ENCODE measurements around the gene GASK1A. TPM values are rescaled to one million over a fixed set of nuclear protein-coding genes. Genes with fewer than 3 reads are reported as not detected.
"Not testable (repeated sequence)": the region's sequence is repeated elsewhere in the genome, so short reads cannot be mapped to it uniquely, and the experiment has no call there.

The GASK1A gene
- total RNA-seq, 1 experiment from 2014 or later, result not detected

GRCh38 chr3:42970976-42971772, 7.9 kb upstream of the GASK1A start:
- H3K4me1 ChIP-seq (replicated peaks; ENCODE audit: insufficient read depth), result no peaks in the 10 kb centered on the region
- CTCF ChIA-PET, result no interaction called here
- H3K36me3 ChIP-seq (ENCODE audit: low read depth), result no peaks in the 10 kb centered on the region
- H3K79me2 ChIP-seq (ENCODE audit: low read depth), result no peaks in the 10 kb centered on the region
- no peaks in the 10 kb centered on the region for H3K9me2 ChIP-seq (ENCODE audit: insufficient read depth)
- POLR2A ChIA-PET (ENCODE audit: unreplicated experiment), result no interaction called here
- DNase-seq, result no peak
- no peak overlapping the region for H3K4me3 ChIP-seq
- no peaks in the 10 kb centered on the region for H4K20me1 ChIP-seq (ENCODE audit: insufficient read depth)
- H3K27ac ChIP-seq, result no peak overlapping the region
- H3K27me3 ChIP-seq (ENCODE audit: insufficient read depth, low read depth), result no peaks in the 10 kb centered on the region
- no TSS peak for BruUV-seq (replicated peaks)
- peaks cover 6% of the 10 kb centered on the region; the same call in 1 of the 2 replicates for H3K9me3 ChIP-seq (ENCODE audit: insufficient read depth, low read depth)
- no peaks in the 10 kb centered on the region for H3F3A ChIP-seq (ENCODE audit: insufficient read depth, low read depth)
- no peak overlapping the region for H3K4me2 ChIP-seq
- no peak overlapping the region for H2AFZ ChIP-seq
- intact Hi-C loops (cut with micrococcal nuclease; ENCODE audit: unreplicated experiment), result no loop called here
- TF ChIP-seq CTCF (conservative IDR thresholded peaks at IDR 0.05), result no peak
- no peak for TF ChIP-seq EZH2 (IDR thresholded peaks at IDR 0.05; ENCODE audit: low read depth)

- H3K79me2 ChIP-seq (ENCODE audit: low read depth); BruUV-seq (replicated peaks); DNase-seq; CTCF ChIA-PET; H2AFZ ChIP-seq; H3K4me3 ChIP-seq; H4K20me1 ChIP-seq (ENCODE audit: insufficient read depth); H3K27me3 ChIP-seq (ENCODE audit: insufficient read depth, low read depth); H3K36me3 ChIP-seq (ENCODE audit: low read depth); intact Hi-C loops (cut with micrococcal nuclease; ENCODE audit: unreplicated experiment); H3K27ac ChIP-seq; H3F3A ChIP-seq (ENCODE audit: insufficient read depth, low read depth); H3K9me2 ChIP-seq (ENCODE audit: insufficient read depth); H3K4me2 ChIP-seq; H3K4me1 ChIP-seq (replicated peaks; ENCODE audit: insufficient read depth); H3K9me3 ChIP-seq (ENCODE audit: insufficient read depth, low read depth); POLR2A ChIA-PET (ENCODE audit: unreplicated experiment): not testable (repeated sequence)
Observed at GRCh38 chr3:42974906-42975305, 4.2 kb upstream of the GASK1A start.

GRCh38 chr3:42975456-42975855, 3.7 kb upstream of the GASK1A start:
- H3K27me3 ChIP-seq (ENCODE audit: insufficient read depth, low read depth), result no peaks in the 10 kb centered on the region
- no peaks in the 10 kb centered on the region for H3F3A ChIP-seq (ENCODE audit: insufficient read depth, low read depth)
- TF ChIP-seq CTCF (conservative IDR thresholded peaks at IDR 0.05), result no peak
- no peak for TF ChIP-seq EZH2 (IDR thresholded peaks at IDR 0.05; ENCODE audit: low read depth)
- H3K9me2 ChIP-seq (ENCODE audit: insufficient read depth), result no peaks in the 10 kb centered on the region
- ChIA-PET CTCF (no interaction called here), POLR2A (ENCODE audit: unreplicated experiment) (no interaction called here)
- H2AFZ ChIP-seq, result no peak overlapping the region
- no peak overlapping the region for H3K27ac ChIP-seq
- no peaks in the 10 kb centered on the region for H4K20me1 ChIP-seq (ENCODE audit: insufficient read depth)
- peaks cover 6% of the 10 kb centered on the region; the same call in 1 of the 2 replicates for H3K9me3 ChIP-seq (ENCODE audit: insufficient read depth, low read depth)
- H3K79me2 ChIP-seq (ENCODE audit: low read depth), result no peaks in the 10 kb centered on the region
- BruUV-seq (replicated peaks), result no TSS peak
- H3K4me1 ChIP-seq (replicated peaks; ENCODE audit: insufficient read depth), result no peaks in the 10 kb centered on the region
- no peak overlapping the region for H3K4me2 ChIP-seq
- H3K36me3 ChIP-seq (ENCODE audit: low read depth), result no peaks in the 10 kb centered on the region
- no peak for DNase-seq
- intact Hi-C loops (cut with micrococcal nuclease; ENCODE audit: unreplicated experiment), result no loop called here
- H3K4me3 ChIP-seq, result no peak overlapping the region

- Histone ChIP-seq H2AFZ (no peak overlapping the region), H3K36me3 (ENCODE audit: low read depth) (no peaks in the 10 kb centered on the region), H3K9me3 (ENCODE audit: insufficient read depth, low read depth) (peaks cover 6% of the 10 kb centered on the region; the same call in 1 of the 2 replicates), H3K4me2 (no peak overlapping the region), H3K27ac (no peak overlapping the region), H3K9me2 (ENCODE audit: insufficient read depth) (no peaks in the 10 kb centered on the region), H3K79me2 (ENCODE audit: low read depth) (no peaks in the 10 kb centered on the region), H3K27me3 (ENCODE audit: insufficient read depth, low read depth) (no peaks in the 10 kb centered on the region), H3F3A (ENCODE audit: insufficient read depth, low read depth) (no peaks in the 10 kb centered on the region), H4K20me1 (ENCODE audit: insufficient read depth) (no peaks in the 10 kb centered on the region), H3K4me3 (no peak overlapping the region), H3K4me1 (replicated peaks; ENCODE audit: insufficient read depth) (no peaks in the 10 kb centered on the region)
- TF ChIP-seq EZH2 (IDR thresholded peaks at IDR 0.05; ENCODE audit: low read depth), result no peak
- TF ChIP-seq CTCF (conservative IDR thresholded peaks at IDR 0.05), result no peak
- DNase-seq, result no peak
- ChIA-PET CTCF (no interaction called here), POLR2A (ENCODE audit: unreplicated experiment) (no interaction called here)
- BruUV-seq (replicated peaks), result no TSS peak
- intact Hi-C loops (cut with micrococcal nuclease; ENCODE audit: unreplicated experiment), result no loop called here
Observed at GRCh38 chr3:42975955-42976354, 3.2 kb upstream of the GASK1A start.

Data from PC-9 (cell line).